ENCODE results near the gene ROBO4.

DNA sequence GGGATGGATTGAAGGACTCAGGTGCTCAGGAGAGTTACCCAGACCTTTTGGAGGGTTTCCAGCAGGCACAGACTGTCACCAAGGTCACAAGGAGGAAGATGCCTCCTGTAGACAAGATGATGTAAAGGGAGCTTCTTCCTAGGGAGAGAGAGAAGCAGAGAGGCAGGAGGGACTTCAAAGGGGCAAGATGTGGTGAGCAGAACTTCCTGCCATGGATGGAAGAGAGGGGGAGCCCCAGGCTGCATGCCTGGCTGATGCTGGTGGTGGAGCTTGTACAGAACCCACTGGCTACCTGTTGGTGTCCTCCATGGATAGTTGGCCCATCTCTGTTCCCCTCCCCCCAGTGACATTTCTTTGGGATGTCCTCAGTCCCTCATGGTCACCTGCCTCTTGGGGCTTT lies 25.6 kb upstream of the ROBO4 start:
- TF ChIP-seq, protein P1, sequence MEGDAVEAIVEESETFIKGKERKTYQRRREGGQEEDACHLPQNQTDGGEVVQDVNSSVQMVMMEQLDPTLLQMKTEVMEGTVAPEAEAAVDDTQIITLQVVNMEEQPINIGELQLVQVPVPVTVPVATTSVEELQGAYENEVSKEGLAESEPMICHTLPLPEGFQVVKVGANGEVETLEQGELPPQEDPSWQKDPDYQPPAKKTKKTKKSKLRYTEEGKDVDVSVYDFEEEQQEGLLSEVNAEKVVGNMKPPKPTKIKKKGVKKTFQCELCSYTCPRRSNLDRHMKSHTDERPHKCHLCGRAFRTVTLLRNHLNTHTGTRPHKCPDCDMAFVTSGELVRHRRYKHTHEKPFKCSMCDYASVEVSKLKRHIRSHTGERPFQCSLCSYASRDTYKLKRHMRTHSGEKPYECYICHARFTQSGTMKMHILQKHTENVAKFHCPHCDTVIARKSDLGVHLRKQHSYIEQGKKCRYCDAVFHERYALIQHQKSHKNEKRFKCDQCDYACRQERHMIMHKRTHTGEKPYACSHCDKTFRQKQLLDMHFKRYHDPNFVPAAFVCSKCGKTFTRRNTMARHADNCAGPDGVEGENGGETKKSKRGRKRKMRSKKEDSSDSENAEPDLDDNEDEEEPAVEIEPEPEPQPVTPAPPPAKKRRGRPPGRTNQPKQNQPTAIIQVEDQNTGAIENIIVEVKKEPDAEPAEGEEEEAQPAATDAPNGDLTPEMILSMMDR (IDR thresholded peaks at IDR 0.05): no peak
- TF ChIP-seq EZH2 (IDR thresholded peaks at IDR 0.05; ENCODE audit: borderline replicate concordance, insufficient read depth, low read depth, low read length, poor library complexity, severe bottlenecking): no peak
